GM04503 (cell line): ENCODE measurements around the gene HOXD1.

Experiments used
- DNase-seq: peaks from one replicate; pipeline ENCODE4 v3.0.0-alpha.2; 2012; ENCODE audit warnings: low read depth

Gene HOXD1

GRCh38 chr2:176187899-176188773 lies at the start of gene HOXD1:
HOXD1 (plus strand) TSS chr2:176188668; CDS start chr2:176188802, 134 bp downstream.
- DNase-seq, result no peak

GRCh38 chr2:176138923-176139660 lies 49.4 kb upstream of the HOXD1 start:
- no peak for DNase-seq

- no peak for DNase-seq
Measured at GRCh38 chr2:176139661-176140512, 48.6 kb upstream of the HOXD1 start.

- no peak for DNase-seq
Measured at GRCh38 chr2:176140513-176141317, 47.8 kb upstream of the HOXD1 start.

- no peak for DNase-seq
Measured at GRCh38 chr2:176142281-176142680, 46.2 kb upstream of the HOXD1 start.

- DNase-seq, result no peak
Measured at GRCh38 chr2:176145085-176145969, 43.1 kb upstream of the HOXD1 start.

GRCh38 chr2:176146101-176146500 lies 42.4 kb upstream of the HOXD1 start:
- DNase-seq, result no peak

- DNase-seq, result no peak
Measured at GRCh38 chr2:176146645-176147044, 41.8 kb upstream of the HOXD1 start.

GRCh38 chr2:176147210-176147799 lies 41.2 kb upstream of the HOXD1 start:
- no peak for DNase-seq

GRCh38 chr2:176147800-176148496 lies 40.5 kb upstream of the HOXD1 start:
- no peak for DNase-seq

GRCh38 chr2:176148751-176149421 lies 39.6 kb upstream of the HOXD1 start:
- no peak for DNase-seq

- no peak for DNase-seq
Measured at GRCh38 chr2:176149481-176149938, 39.0 kb upstream of the HOXD1 start.

GRCh38 chr2:176149939-176150583 lies 38.4 kb upstream of the HOXD1 start:
- no peak for DNase-seq

GRCh38 chr2:176150584-176151441 lies 37.7 kb upstream of the HOXD1 start:
- no peak for DNase-seq

- no peak for DNase-seq
Measured at GRCh38 chr2:176151442-176152287, 36.8 kb upstream of the HOXD1 start, which contains the start of gene HOXD4. HOXD4 (plus strand) TSS chr2:176151550; CDS start chr2:176151634, 84 bp downstream.
